ENCODE measurements around the gene LAMB1.
"Not testable (repeated sequence)": the region's sequence is repeated elsewhere in the genome, so short reads cannot be mapped to it uniquely, and the experiment has no call there.

LAMB1 gene

GRCh38 chr7:107940951-107941350 is 62.0 kb downstream of the LAMB1 start:
- no peak for DNase-seq

- peak; percentile 61 for DNase-seq
Measured at GRCh38 chr7:107939573-107940489, 63.1 kb downstream of the LAMB1 start.

- no peak for DNase-seq
Measured at GRCh38 chr7:107938456-107939250, 64.3 kb downstream of the LAMB1 start.

- no peak for DNase-seq
Measured at GRCh38 chr7:107937531-107937930, 65.4 kb downstream of the LAMB1 start.

GRCh38 chr7:107936312-107936711 is 66.6 kb downstream of the LAMB1 start:
- no peak for DNase-seq

- DNase-seq, result no peak
Measured at GRCh38 chr7:107934991-107935770, 67.8 kb downstream of the LAMB1 start.

GRCh38 chr7:107933386-107934013 is 69.5 kb downstream of the LAMB1 start:
- no peak for DNase-seq

- DNase-seq, result no peak
Measured at GRCh38 chr7:107932805-107933204, 70.2 kb downstream of the LAMB1 start.

- DNase-seq, result no peak
Measured at GRCh38 chr7:107931740-107932515, 71.0 kb downstream of the LAMB1 start.

- DNase-seq, result no peak
Measured at GRCh38 chr7:107926481-107926880, 76.5 kb downstream of the LAMB1 start.

GRCh38 chr7:107924841-107925504 is 78.0 kb downstream of the LAMB1 start:
- DNase-seq, result no peak

- DNase-seq, result no peak
Measured at GRCh38 chr7:107922886-107923285, 80.1 kb downstream of the LAMB1 start.

- not testable (repeated sequence) for DNase-seq
Measured at GRCh38 chr7:107921826-107922225, 81.1 kb downstream of the LAMB1 start.

GRCh38 chr7:107920048-107920772 is 82.8 kb downstream of the LAMB1 start:
- DNase-seq, result no peak

- no peak for DNase-seq
Measured at GRCh38 chr7:107918948-107919347, 84.0 kb downstream of the LAMB1 start.

GRCh38 chr7:107917763-107918651 is 85.0 kb downstream of the LAMB1 start:
- DNase-seq, result no peak

GRCh38 chr7:107915541-107915940 is 87.4 kb downstream of the LAMB1 start:
- no peak for DNase-seq

GRCh38 chr7:107914831-107915230 is 88.1 kb downstream of the LAMB1 start:
- DNase-seq, result no peak

- no peak for DNase-seq
Measured at GRCh38 chr7:107913851-107914250, 89.1 kb downstream of the LAMB1 start.
